Measurements from ENCODE around the gene TRAPPC3. TPM values are rescaled to one million over a fixed set of nuclear protein-coding genes. Genes with fewer than 3 reads are reported as not detected.

The TRAPPC3 gene
- total and polyA plus RNA-seq, 2 experiments from 2014 or later = 45.6 to 55.9 TPM

GRCh38 chr1:36143424-36143823 lies 5.9 kb downstream of the TRAPPC3 start:
- H3K36me3 Mint-ChIP-seq (ENCODE audit: low read depth) = peaks cover 9% of the 10 kb centered on the region; the same call in 2 of the 3 replicates
- no peaks in the 10 kb centered on the region for H3K4me1 ChIP-seq (ENCODE audit: insufficient read depth)
- no peak overlapping the region for H3K4me3 ChIP-seq
- H3K27me3 ChIP-seq (ENCODE audit: insufficient read depth) = no peaks in the 10 kb centered on the region
- H3K36me3 ChIP-seq (ENCODE audit: insufficient read depth) = no peaks in the 10 kb centered on the region
- ATAC-seq (no peak), DNase-seq (ENCODE audit: low spot score) (no peak)
- peaks cover 21% of the 10 kb centered on the region for H3K79me2 ChIP-seq (replicated peaks; ENCODE audit: insufficient read depth)
- peaks cover 6% of the 10 kb centered on the region; the same call in 1 of the 3 replicates for H3K4me1 Mint-ChIP-seq
- H2AFZ ChIP-seq = no peak overlapping the region
- TF ChIP-seq ZNF462 (CRISPR knock-in tag; IDR thresholded peaks at IDR 0.05) = no peak
- TF ChIP-seq JUNB (IDR thresholded peaks at IDR 0.05; ENCODE audit: unreplicated experiment) = no peak
- H3K9me2 ChIP-seq (ENCODE audit: insufficient read depth) = no peaks in the 10 kb centered on the region
- no peak overlapping the region for H3K27ac Mint-ChIP-seq
- H3K4me2 ChIP-seq = no peak overlapping the region
- no peaks in the 10 kb centered on the region; the same call in 1 of the 2 replicates for H3F3A ChIP-seq (replicated peaks; ENCODE audit: low read depth)
- peaks cover 9% of the 10 kb centered on the region for H3K27me3 Mint-ChIP-seq (ENCODE audit: insufficient read depth, low read depth, poor library complexity)
- no peak overlapping the region for H3K27ac ChIP-seq (ENCODE audit: low read depth)
- no peaks in the 10 kb centered on the region; the same call in 2 of the 3 replicates for H3K9me3 Mint-ChIP-seq
- H3K4me3 Mint-ChIP-seq = no peak overlapping the region
- peaks cover 5% of the 10 kb centered on the region; the same call in 1 of the 2 replicates for H4K20me1 ChIP-seq (replicated peaks; ENCODE audit: insufficient read depth)

- Mint-ChIP-seq H3K36me3 (ENCODE audit: low read depth) (peaks cover 7% of the 10 kb centered on the region; the same call in 1 of the 3 replicates), H3K27ac (no peak overlapping the region), H3K4me3 (no peak overlapping the region), H3K4me1 (no peaks in the 10 kb centered on the region), H3K9me3 (no peaks in the 10 kb centered on the region), H3K27me3 (ENCODE audit: insufficient read depth, low read depth, poor library complexity) (peaks cover 4% of the 10 kb centered on the region)
- Histone ChIP-seq H3K4me2 (no peak overlapping the region), H3K79me2 (replicated peaks; ENCODE audit: insufficient read depth) (peaks cover 9% of the 10 kb centered on the region), H3K27me3 (ENCODE audit: insufficient read depth) (no peaks in the 10 kb centered on the region), H3F3A (replicated peaks; ENCODE audit: low read depth) (no peaks in the 10 kb centered on the region), H2AFZ (no peak overlapping the region), H4K20me1 (replicated peaks; ENCODE audit: insufficient read depth) (peaks cover 5% of the 10 kb centered on the region; the same call in 1 of the 2 replicates), H3K4me3 (no peak overlapping the region), H3K9me2 (ENCODE audit: insufficient read depth) (no peaks in the 10 kb centered on the region), H3K4me1 (ENCODE audit: insufficient read depth) (no peaks in the 10 kb centered on the region), H3K27ac (ENCODE audit: low read depth) (no peak overlapping the region), H3K36me3 (ENCODE audit: insufficient read depth) (no peaks in the 10 kb centered on the region)
- DNase-seq (ENCODE audit: low spot score) = no peak
- ATAC-seq = no peak
- TF ChIP-seq ZNF331 (CRISPR knock-in tag; IDR thresholded peaks at IDR 0.05; ENCODE audit: low read depth) (no peak), ZNF114 (CRISPR knock-in tag; IDR thresholded peaks at IDR 0.05) (no peak), EZH2phosphoT487 (IDR thresholded peaks at IDR 0.05; ENCODE audit: unreplicated experiment) (no peak), CREB1 (CRISPR knock-in tag; IDR thresholded peaks at IDR 0.05; ENCODE audit: low read depth) (no peak), CTCF (conservative IDR thresholded peaks at IDR 0.05; ENCODE audit: low read depth in 2 of 2) (no peak), NANOG (IDR thresholded peaks at IDR 0.05; ENCODE audit: borderline replicate concordance) (no peak), REST (IDR thresholded peaks at IDR 0.05; ENCODE audit: unreplicated experiment) (no peak), JUNB (IDR thresholded peaks at IDR 0.05; ENCODE audit: unreplicated experiment) (no peak), POLR2AphosphoS5 (IDR thresholded peaks at IDR 0.05; ENCODE audit: low read depth) (no peak), STAT1 (IDR thresholded peaks at IDR 0.05; ENCODE audit: unreplicated experiment) (no peak)
Observed at GRCh38 chr1:36142121-36142520, 7.2 kb downstream of the TRAPPC3 start.
